ENCODE measurements around the gene EDIL3.
A peak's percentile ranks its signal among the peaks of the same experiment; 100 is the strongest.

EDIL3 gene

GRCh38 chr5:84260140-84260539, 124.5 kb downstream of the EDIL3 start:
- Histone ChIP-seq H3K9ac (ENCODE audit: low read length) (no peak overlapping the region), H3K4me3 (ENCODE audit: low read length) (no peak overlapping the region), H3F3A (ENCODE audit: insufficient read depth, low read length) (no peaks in the 10 kb centered on the region), H3K27me3 (replicated peaks; ENCODE audit: insufficient read depth, low read length) (no peaks in the 10 kb centered on the region), H4K20me1 (ENCODE audit: insufficient read depth, low read length) (no peaks in the 10 kb centered on the region), H2AFZ (ENCODE audit: low read length) (0 out of 2 replicates have a peak overlapping the region, but pooled peaks have one; percentile 6), H3K27ac (ENCODE audit: low read length) (no peak overlapping the region), H3K9me3 (replicated peaks; ENCODE audit: insufficient read depth, low read length) (no peaks in the 10 kb centered on the region), H3K9me2 (replicated peaks; ENCODE audit: insufficient read depth, low read length) (no peaks in the 10 kb centered on the region), H3K36me3 (replicated peaks; ENCODE audit: insufficient read depth, low read length) (no peaks in the 10 kb centered on the region), H3K79me2 (ENCODE audit: low read length) (no peaks in the 10 kb centered on the region), H3K4me2 (ENCODE audit: low read depth, low read length) (0 out of 2 replicates have a peak overlapping the region, but pooled peaks have one; percentile 14), H3K4me1 (ENCODE audit: low read length) (peaks cover 9% of the 10 kb centered on the region; the same call in 1 of the 2 replicates)
- DNase-seq: peak; percentile 37
- TF ChIP-seq EZH2 (optimal IDR thresholded peaks at IDR 0.05; ENCODE audit: low read depth, low read length) (no peak), CTCF (IDR thresholded peaks at IDR 0.05; ENCODE audit: low read length) (no peak), EZH2phosphoT487 (IDR thresholded peaks at IDR 0.05; ENCODE audit: low read length) (no peak)

GRCh38 chr5:84259283-84260045, 125.2 kb downstream of the EDIL3 start:
- H3K4me2 ChIP-seq (ENCODE audit: low read depth, low read length): 0 out of 2 replicates have a peak overlapping the region, but pooled peaks have one; percentile 14
- H3K27me3 ChIP-seq (replicated peaks; ENCODE audit: insufficient read depth, low read length): no peaks in the 10 kb centered on the region
- no peaks in the 10 kb centered on the region for H3F3A ChIP-seq (ENCODE audit: insufficient read depth, low read length)
- no peak overlapping the region for H3K4me3 ChIP-seq (ENCODE audit: low read length)
- TF ChIP-seq EZH2phosphoT487 (IDR thresholded peaks at IDR 0.05; ENCODE audit: low read length): no peak
- no peak for TF ChIP-seq CTCF (IDR thresholded peaks at IDR 0.05; ENCODE audit: low read length)
- TF ChIP-seq EZH2 (optimal IDR thresholded peaks at IDR 0.05; ENCODE audit: low read depth, low read length): no peak
- 0 out of 2 replicates have a peak overlapping the region, but pooled peaks have one; percentile 6 for H2AFZ ChIP-seq (ENCODE audit: low read length)
- peaks cover 9% of the 10 kb centered on the region; the same call in 1 of the 2 replicates for H3K4me1 ChIP-seq (ENCODE audit: low read length)
- no peaks in the 10 kb centered on the region for H4K20me1 ChIP-seq (ENCODE audit: insufficient read depth, low read length)
- no peaks in the 10 kb centered on the region for H3K79me2 ChIP-seq (ENCODE audit: low read length)
- H3K27ac ChIP-seq (ENCODE audit: low read length): no peak overlapping the region
- H3K9me2 ChIP-seq (replicated peaks; ENCODE audit: insufficient read depth, low read length): no peaks in the 10 kb centered on the region
- no peaks in the 10 kb centered on the region for H3K36me3 ChIP-seq (replicated peaks; ENCODE audit: insufficient read depth, low read length)
- H3K9me3 ChIP-seq (replicated peaks; ENCODE audit: insufficient read depth, low read length): no peaks in the 10 kb centered on the region
- no peak overlapping the region for H3K9ac ChIP-seq (ENCODE audit: low read length)
- DNase-seq: no peak

- Histone ChIP-seq H3K27ac (ENCODE audit: low read length) (no peak overlapping the region), H2AFZ (ENCODE audit: low read length) (no peak overlapping the region), H3K9me2 (replicated peaks; ENCODE audit: insufficient read depth, low read length) (no peaks in the 10 kb centered on the region), H3K4me2 (ENCODE audit: low read depth, low read length) (no peak overlapping the region), H3K27me3 (replicated peaks; ENCODE audit: insufficient read depth, low read length) (no peaks in the 10 kb centered on the region), H3K9ac (ENCODE audit: low read length) (no peak overlapping the region), H3K79me2 (ENCODE audit: low read length) (no peaks in the 10 kb centered on the region), H3K36me3 (replicated peaks; ENCODE audit: insufficient read depth, low read length) (no peaks in the 10 kb centered on the region), H3K4me3 (ENCODE audit: low read length) (no peak overlapping the region), H4K20me1 (ENCODE audit: insufficient read depth, low read length) (no peaks in the 10 kb centered on the region), H3K9me3 (replicated peaks; ENCODE audit: insufficient read depth, low read length) (no peaks in the 10 kb centered on the region), H3F3A (ENCODE audit: insufficient read depth, low read length) (no peaks in the 10 kb centered on the region), H3K4me1 (ENCODE audit: low read length) (peaks cover 9% of the 10 kb centered on the region; the same call in 1 of the 2 replicates)
- DNase-seq: no peak
- no peak for TF ChIP-seq EZH2phosphoT487 (IDR thresholded peaks at IDR 0.05; ENCODE audit: low read length)
- TF ChIP-seq EZH2 (optimal IDR thresholded peaks at IDR 0.05; ENCODE audit: low read depth, low read length): no peak
- no peak for TF ChIP-seq CTCF (IDR thresholded peaks at IDR 0.05; ENCODE audit: low read length)
Measured at GRCh38 chr5:84257061-84257460, 127.6 kb downstream of the EDIL3 start.
